ENCODE results near the gene FAM170B. TPM values are rescaled to one million over a fixed set of nuclear protein-coding genes. Genes with fewer than 3 reads are reported as not detected.

The FAM170B gene
- total and polyA plus RNA-seq, 9 of the 15 experiments (the other 6 are each of a cell fraction or from before 2014, with no cell fraction given), result 0.11 to 0.21 TPM; not detected in 7

GRCh38 chr10:49163741-49164140 lies 29.9 kb upstream of the FAM170B start (continued):
- TF ChIP-seq, protein P1, sequence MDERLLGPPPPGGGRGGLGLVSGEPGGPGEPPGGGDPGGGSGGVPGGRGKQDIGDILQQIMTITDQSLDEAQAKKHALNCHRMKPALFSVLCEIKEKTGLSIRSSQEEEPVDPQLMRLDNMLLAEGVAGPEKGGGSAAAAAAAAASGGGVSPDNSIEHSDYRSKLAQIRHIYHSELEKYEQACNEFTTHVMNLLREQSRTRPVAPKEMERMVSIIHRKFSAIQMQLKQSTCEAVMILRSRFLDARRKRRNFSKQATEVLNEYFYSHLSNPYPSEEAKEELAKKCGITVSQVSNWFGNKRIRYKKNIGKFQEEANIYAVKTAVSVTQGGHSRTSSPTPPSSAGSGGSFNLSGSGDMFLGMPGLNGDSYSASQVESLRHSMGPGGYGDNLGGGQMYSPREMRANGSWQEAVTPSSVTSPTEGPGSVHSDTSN (CRISPR knock-in tag; IDR thresholded peaks at IDR 0.05; ENCODE audit: low read depth), result no peak
- TF ChIP-seq, protein P1 (tag; conservative IDR thresholded peaks at IDR 0.05; ENCODE audit: low read depth), result no peak
- TF ChIP-seq YY1 (IDR thresholded peaks at IDR 0.05; ENCODE audit: borderline replicate concordance in 1 of 3, control insufficient read depth in 1 of 3, extremely low read depth in 1 of 3, insufficient read depth in 3 of 3, insufficient read length in 1 of 3, insufficient replicate concordance in 2 of 3, low read depth in 1 of 3, low read length in 2 of 3) (peak in 1 of 3 experiments; percentile 42), TAF7 (tag; IDR thresholded peaks at IDR 0.05) (no peak), FOSL1 (tag; conservative IDR thresholded peaks at IDR 0.05) (peak; percentile 93), ATF7 (IDR thresholded peaks at IDR 0.05) (no peak), ELK3 (CRISPR knock-in tag; IDR thresholded peaks at IDR 0.05) (no peak), MLLT1 (IDR thresholded peaks at IDR 0.05) (peak in 1 of 2 experiments; percentile 63; a peak in 1 of 4 replicates), NR2C1 (IDR thresholded peaks at IDR 0.05) (no peak), NR2C1 (tag; IDR thresholded peaks at IDR 0.05) (0 out of 2 replicates have a peak, but pooled peaks have one; percentile 10), RAD51 (IDR thresholded peaks at IDR 0.05; ENCODE audit: borderline replicate concordance, low read depth) (no peak), ZNF23 (CRISPR knock-in tag; IDR thresholded peaks at IDR 0.05) (no peak), EHMT2 (IDR thresholded peaks at IDR 0.05) (0 out of 2 replicates have a peak, but pooled peaks have one; percentile 41), ZNF551 (CRISPR knock-in tag; IDR thresholded peaks at IDR 0.05) (no peak), ZNF175 (CRISPR knock-in tag; IDR thresholded peaks at IDR 0.05; ENCODE audit: low read depth) (peak; percentile 28; the same call in 1 of the 2 replicates), ATF3 (IDR thresholded peaks at IDR 0.05) (peak; percentile 86), ATF3 (CRISPR knock-in tag; conservative IDR thresholded peaks at IDR 0.05) (no peak), JUND (IDR thresholded peaks at IDR 0.05; ENCODE audit: borderline replicate concordance, low read depth, low read length) (peak; percentile 77; the same call in 1 of the 2 replicates), JUND (tag; IDR thresholded peaks at IDR 0.05; ENCODE audit: borderline replicate concordance, low read depth, low read length) (peak; percentile 72; the same call in 2 of the 3 replicates)
- TF ChIP-seq, protein P2, sequence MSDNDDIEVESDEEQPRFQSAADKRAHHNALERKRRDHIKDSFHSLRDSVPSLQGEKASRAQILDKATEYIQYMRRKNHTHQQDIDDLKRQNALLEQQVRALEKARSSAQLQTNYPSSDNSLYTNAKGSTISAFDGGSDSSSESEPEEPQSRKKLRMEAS (CRISPR knock-in tag; IDR thresholded peaks at IDR 0.05), result peak; percentile 84

All from K562 (cell line).